Naive B cell (primary cell): ENCODE measurements around the gene CFHR5. TPM values are rescaled to one million over a fixed set of nuclear protein-coding genes. Genes with fewer than 3 reads are reported as not detected.

Experiments used
- ATAC-seq, 2 donors: fragments of 150-1000 bp; cut with Tn5 transposase; 2 replicates each; pipeline ENCODE4 v1.10.0; 2021; ENCODE audit warnings: low read depth in 2 of 2, mild to moderate bottlenecking in 2 of 2, moderate library complexity in 2 of 2
- DNase-seq: peaks from one replicate; pipeline ENCODE4 v3.0.0; 2022
- H3K27ac Mint-ChIP-seq, 6 donors: one replicate each; pipeline ENCODE4 v1.8.0; 2020 to 2022; ENCODE audit warnings: mild to moderate bottlenecking in 6 of 6, mixed read lengths in 6 of 6, moderate library complexity in 5 of 6, inconsistent platforms in 2 of 6
- H3K27me3 Mint-ChIP-seq, 3 donors: one replicate each; pipeline ENCODE4 v1.8.0; 2021 to 2022; ENCODE audit warnings: mixed read lengths in 3 of 3, mild to moderate bottlenecking in 1 of 3
- H3K36me3 Mint-ChIP-seq, 2 donors: one replicate each; pipeline ENCODE4 v1.8.0; 2020 to 2022; ENCODE audit warnings: mixed read lengths in 2 of 2, inconsistent platforms in 1 of 2, mild to moderate bottlenecking in 1 of 2
- H3K4me1 Mint-ChIP-seq, 3 donors: one replicate each; pipeline ENCODE4 v1.8.0; 2020 to 2022; ENCODE audit warnings: mixed read lengths in 3 of 3, inconsistent platforms in 1 of 3, mild to moderate bottlenecking in 1 of 3, moderate library complexity in 1 of 3
- H3K4me3 Mint-ChIP-seq, 8 donors: one replicate each; pipeline ENCODE4 v1.8.0; 2020 to 2022; ENCODE audit warnings: mild to moderate bottlenecking in 8 of 8, mixed read lengths in 8 of 8, moderate library complexity in 8 of 8, inconsistent platforms in 2 of 8
- H3K9me3 Mint-ChIP-seq, 7 donors: one replicate each; pipeline ENCODE4 v1.8.0; 2020 to 2022; ENCODE audit warnings: mixed read lengths in 7 of 7, mild to moderate bottlenecking in 5 of 7, inconsistent platforms in 2 of 7, moderate library complexity in 1 of 7
- polyA plus RNA-seq, 6 donors: library from polyadenylated mRNA; unstranded; fragments of 300-500 nt; fragmentation: Illumina TruSeq; gene quantifications; one replicate each; pipeline ENCODE4 v1.2.3, GENCODE V29; 2021; ENCODE audit warnings: low read depth in 6 of 6

The CFHR5 gene
- polyA plus RNA-seq, 6 donors from 2014 or later: not detected

GRCh38 chr1:197036861-197037260 lies 59.5 kb downstream of the CFHR5 start:
- Mint-ChIP-seq H3K27ac (no peak overlapping the region), H3K27me3 (peaks cover 5 to 7% (median 6%) of the 10 kb centered on the region in 3 donors), H3K36me3 (no peaks in the 10 kb centered on the region), H3K4me1 (no peaks in the 10 kb centered on the region), H3K9me3 (peaks cover 0 to 5% (median 0%) of the 10 kb centered on the region in 7 donors), H3K4me3 (no peak overlapping the region)
- no peak for ATAC-seq
- no peak for DNase-seq

GRCh38 chr1:197041486-197042353 lies 64.4 kb downstream of the CFHR5 start:
- no peaks in the 10 kb centered on the region for H3K4me1 Mint-ChIP-seq
- H3K27ac Mint-ChIP-seq: no peak overlapping the region
- no peak for DNase-seq
- peaks cover 0 to 2% (median 0%) of the 10 kb centered on the region in 7 donors for H3K9me3 Mint-ChIP-seq
- no peak for ATAC-seq
- H3K4me3 Mint-ChIP-seq: no peak overlapping the region
- H3K27me3 Mint-ChIP-seq: peaks cover 0 to 9% (median 6%) of the 10 kb centered on the region in 3 donors
- H3K36me3 Mint-ChIP-seq: no peaks in the 10 kb centered on the region

GRCh38 chr1:197042676-197043341 lies 65.5 kb downstream of the CFHR5 start:
- Mint-ChIP-seq H3K27ac (no peak overlapping the region), H3K27me3 (peaks cover 0 to 15% (median 4%) of the 10 kb centered on the region in 3 donors), H3K36me3 (no peaks in the 10 kb centered on the region), H3K4me3 (no peak overlapping the region), H3K4me1 (no peaks in the 10 kb centered on the region), H3K9me3 (peaks cover 0 to 10% (median 4%) of the 10 kb centered on the region in 7 donors)
- no peak for ATAC-seq
- DNase-seq: no peak

- H3K4me3 Mint-ChIP-seq: no peak overlapping the region
- H3K4me1 Mint-ChIP-seq: no peaks in the 10 kb centered on the region
- DNase-seq (no peak), ATAC-seq (no peak)
- no peaks in the 10 kb centered on the region for H3K36me3 Mint-ChIP-seq
- no peak overlapping the region for H3K27ac Mint-ChIP-seq
- peaks cover 3 to 11% (median 6%) of the 10 kb centered on the region in 7 donors for H3K9me3 Mint-ChIP-seq
- H3K27me3 Mint-ChIP-seq: peaks cover 0 to 15% (median 0%) of the 10 kb centered on the region in 3 donors
Observed at GRCh38 chr1:197049100-197049499, 71.7 kb downstream of the CFHR5 start.

Other genes starting within 250 kb of the CFHR5 start
- gene CFHR3, start 202.7 kb upstream of the CFHR5 start, polyA plus RNA-seq: not detected
- gene CFHR1, start 157.8 kb upstream of the CFHR5 start, polyA plus RNA-seq: not detected
- gene CFHR4, start 89.5 kb upstream of the CFHR5 start, polyA plus RNA-seq: not detected
- gene CFHR2, start 33.8 kb upstream of the CFHR5 start, polyA plus RNA-seq: not detected
- not detected for gene F13B, start 89.7 kb downstream of the CFHR5 start, polyA plus RNA-seq
- gene ASPM, start 169.1 kb downstream of the CFHR5 start, polyA plus RNA-seq: not detected
- gene ZBTB41, start 223.7 kb downstream of the CFHR5 start, polyA plus RNA-seq: 1 to 10 TPM; 2.2 to 4.8 (median 4.1) TPM